ENCODE results near the gene CA12. TPM values are rescaled to one million over a fixed set of nuclear protein-coding genes. Genes with fewer than 3 reads are reported as not detected.

CA12 gene
- 10 to 100 TPM; 11.0 to 29.7 TPM for total RNA-seq
- polyA plus RNA-seq: 1 to 10 TPM; 2.7 to 4.5 TPM
- long read RNA-seq, donor 1, transcript CA12-202 (10 exons, 2,744 nt): major isoform, 23 of 120 reads
- long read RNA-seq, donor 1, partial matches to known transcripts: 83 of 120 reads
- long read RNA-seq, donor 1, other reads (novel, unspliced or antisense): 13 of 120 reads
- long read RNA-seq, donor 2, transcript CA12-202 (10 exons, 2,744 nt): major isoform, 7 of 51 reads
- long read RNA-seq, donor 2, partial matches to known transcripts: 30 of 51 reads
- long read RNA-seq, donor 2, other reads (novel, unspliced or antisense): 14 of 51 reads

DNA sequence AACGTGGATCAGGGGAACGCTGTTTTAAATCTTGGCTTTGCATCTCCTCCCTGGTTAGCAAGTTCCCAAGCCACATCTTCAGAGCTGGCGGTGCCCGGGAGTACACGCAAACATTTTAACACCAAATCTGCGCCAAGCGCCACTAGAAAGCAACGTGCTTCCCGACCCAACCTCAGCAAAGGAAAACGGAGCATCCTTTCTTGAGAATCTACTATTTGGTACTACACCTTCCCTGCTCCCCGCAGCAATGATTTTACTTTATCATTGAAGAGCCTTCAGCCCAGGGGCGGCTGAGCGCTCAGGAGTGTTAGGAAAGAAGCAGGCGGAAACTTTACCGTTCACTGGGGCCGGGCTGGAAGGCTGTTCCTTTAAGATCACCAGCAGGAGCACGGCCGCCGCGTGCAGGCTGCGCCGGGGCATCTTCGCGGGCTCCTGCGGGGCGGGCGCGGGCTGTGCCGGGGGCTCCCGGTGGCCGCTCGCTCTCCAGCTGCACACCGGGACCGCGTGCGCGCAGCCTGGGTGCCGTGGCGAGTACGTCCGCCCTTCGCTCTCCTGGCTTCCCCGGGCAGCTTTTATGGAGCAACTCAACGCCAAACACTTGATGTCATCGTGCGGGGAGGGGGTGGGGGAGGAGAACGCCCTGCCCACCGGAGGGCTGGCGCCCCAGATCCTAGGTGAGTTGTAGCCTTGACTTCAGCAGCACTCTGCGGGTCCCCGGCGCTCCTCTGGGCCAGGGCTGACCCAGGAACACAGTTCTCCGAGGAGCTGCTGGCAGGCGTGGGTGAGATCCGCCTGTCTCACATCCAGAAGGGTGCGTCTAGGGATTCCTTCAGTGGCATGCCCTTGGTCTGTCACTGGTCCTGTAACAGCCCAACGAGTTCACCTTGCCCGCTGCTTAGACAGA, at the start of gene CA12:
Gene CA12 (minus strand): TSS at position 546 of the 904 bp plus-strand sequence. CDS start 126 bp downstream, at position 420.
- intact Hi-C loops (cut with DNase I): no loop called here
- Histone ChIP-seq H3K4me1 (ENCODE audit: control insufficient read depth in 1 of 2, insufficient read depth in 2 of 2, low read length in 2 of 2) (no peaks in the 10 kb centered on the region), H3K27ac (ENCODE audit: low read depth in 1 of 2, low read length in 2 of 2) (no peak within 1 kb of the TSS), H3K4me3 (ENCODE audit: low read length in 2 of 2) (peak within 1 kb of the TSS; percentile 46 to 58), H3K36me3 (ENCODE audit: control insufficient read depth in 1 of 2, insufficient read depth in 2 of 2, low read length in 1 of 2) (no peaks in the 10 kb centered on the region), H3K27me3 (ENCODE audit: control insufficient read depth in 1 of 2, insufficient read depth in 2 of 2, low read length in 1 of 2) (no peaks in the 10 kb centered on the region), H3K9me3 (ENCODE audit: control insufficient read depth, low read length) (no peaks in the 10 kb centered on the region)
- DNase-seq (peak; percentile 58 to 81), ATAC-seq (ENCODE audit: low FRiP score) (peak; percentile 78)
- whole genome bisulfite sequencing, 2 donors: 1% methylated on average over 54 to 58 of the region's 58 CpGs

DNA sequence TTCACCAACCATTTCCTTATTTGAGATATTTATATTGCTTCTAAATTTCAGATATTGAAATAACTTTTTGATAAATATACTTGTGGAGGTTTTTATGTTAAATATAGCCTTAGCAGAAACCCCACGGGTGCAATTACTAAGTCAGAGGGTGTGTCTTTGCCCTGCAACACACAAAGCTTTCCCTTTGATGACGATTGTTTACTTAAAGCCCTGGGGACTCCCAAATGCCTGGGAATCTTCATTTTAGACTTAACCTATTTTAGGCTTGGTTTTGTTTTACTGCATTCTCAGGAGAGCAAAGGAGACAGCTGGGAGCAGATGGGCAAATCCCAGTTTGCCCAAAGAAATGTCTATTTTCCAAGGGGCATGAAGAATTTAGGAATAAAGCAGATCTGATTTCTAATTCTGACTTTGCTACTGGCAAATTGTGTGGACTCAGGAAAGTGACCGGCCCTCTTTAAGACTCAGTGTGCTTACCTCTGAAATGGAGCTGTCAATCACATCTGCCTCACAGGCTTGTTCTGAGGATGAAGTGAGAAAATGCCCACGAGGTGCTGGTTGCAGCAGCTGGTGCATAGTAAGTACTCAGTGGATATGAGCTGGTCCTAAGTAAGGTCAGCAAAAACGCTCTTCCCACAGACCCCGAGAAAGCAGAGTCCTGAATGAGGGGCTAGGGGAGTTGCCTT, 49.3 kb upstream of the CA12 start:
- Histone ChIP-seq H3K4me1 (ENCODE audit: control insufficient read depth in 1 of 2, insufficient read depth in 2 of 2, low read length in 2 of 2) (peaks cover 0 to 2% of the 10 kb centered on the region in 2 donors), H3K9me3 (ENCODE audit: control insufficient read depth, low read length) (no peaks in the 10 kb centered on the region), H3K27me3 (ENCODE audit: control insufficient read depth in 1 of 2, insufficient read depth in 2 of 2, low read length in 1 of 2) (no peaks in the 10 kb centered on the region), H3K4me3 (ENCODE audit: low read length in 2 of 2) (no peak overlapping the region), H3K36me3 (ENCODE audit: control insufficient read depth in 1 of 2, insufficient read depth in 2 of 2, low read length in 1 of 2) (no peaks in the 10 kb centered on the region), H3K27ac (ENCODE audit: low read depth in 1 of 2, low read length in 2 of 2) (no peak overlapping the region)
- intact Hi-C loops (cut with DNase I): no loop called here
- DNase-seq (no peak), ATAC-seq (ENCODE audit: low FRiP score) (no peak)
- WGBS, 2 donors: 51 to 55% methylated on average over 6 of the region's 6 CpGs

DNA sequence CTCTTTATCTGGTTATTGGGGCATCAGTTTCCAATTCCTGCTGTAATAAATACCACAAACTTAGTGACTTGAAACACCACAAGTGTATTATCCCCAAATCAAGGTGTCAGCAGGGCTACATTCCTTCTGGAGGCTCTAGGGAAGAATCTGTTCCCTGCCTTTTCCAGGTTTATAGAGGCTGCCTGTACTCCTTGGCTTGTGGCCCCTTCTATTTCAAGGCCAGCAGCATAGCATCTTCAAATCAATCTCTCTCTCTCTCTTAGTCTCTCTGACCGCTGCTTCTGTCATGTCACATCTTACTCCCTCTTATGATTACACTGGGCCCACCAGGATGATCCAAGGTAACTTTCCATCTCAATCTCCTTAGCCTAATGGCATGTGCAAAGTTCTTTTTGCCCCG, 44.9 kb upstream of the CA12 start:
- Histone ChIP-seq H3K4me3 (ENCODE audit: low read length in 2 of 2) (no peak overlapping the region), H3K27ac (ENCODE audit: low read depth in 1 of 2, low read length in 2 of 2) (no peak overlapping the region), H3K9me3 (ENCODE audit: control insufficient read depth, low read length) (no peaks in the 10 kb centered on the region), H3K4me1 (ENCODE audit: control insufficient read depth in 1 of 2, insufficient read depth in 2 of 2, low read length in 2 of 2) (peaks cover 0 to 2% of the 10 kb centered on the region in 2 donors), H3K27me3 (ENCODE audit: control insufficient read depth in 1 of 2, insufficient read depth in 2 of 2, low read length in 1 of 2) (no peaks in the 10 kb centered on the region), H3K36me3 (ENCODE audit: control insufficient read depth in 1 of 2, insufficient read depth in 2 of 2, low read length in 1 of 2) (no peaks in the 10 kb centered on the region)
- WGBS, 2 donors: 92 to 100% methylated on average over 2 of the region's 2 CpGs
- ATAC-seq (ENCODE audit: low FRiP score) (no peak), DNase-seq (no peak)
- intact Hi-C loops (cut with DNase I): no loop called here

DNA sequence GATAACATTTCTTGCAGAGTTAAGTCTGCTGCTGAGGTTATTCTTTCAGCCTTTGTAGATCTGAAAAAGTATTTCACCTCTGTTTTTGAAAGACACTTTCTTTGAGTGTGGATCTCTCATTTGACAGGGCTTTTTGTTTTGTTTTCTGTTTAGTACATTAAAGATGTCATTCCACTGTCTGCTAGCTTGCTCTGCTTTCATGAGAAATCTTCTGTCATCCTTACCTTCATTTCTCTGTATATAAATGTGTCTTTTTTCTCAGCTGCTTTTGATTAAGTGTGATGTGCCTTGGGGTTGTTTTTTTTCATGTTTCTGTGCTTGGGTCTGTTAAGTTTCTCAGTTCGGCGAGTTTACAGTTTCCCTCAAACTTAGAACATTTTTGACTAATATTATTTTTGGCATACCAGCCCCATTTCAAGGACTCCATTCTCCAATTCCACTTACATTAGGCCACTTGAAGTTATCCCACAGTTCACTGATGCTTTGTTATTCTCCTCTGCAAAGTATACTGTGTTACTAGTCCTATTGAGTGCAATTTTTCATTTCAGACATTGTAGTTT, 43.9 kb upstream of the CA12 start:
- Histone ChIP-seq H3K27ac (ENCODE audit: low read depth in 1 of 2, low read length in 2 of 2) (no peak overlapping the region), H3K36me3 (ENCODE audit: control insufficient read depth in 1 of 2, insufficient read depth in 2 of 2, low read length in 1 of 2) (no peaks in the 10 kb centered on the region), H3K4me1 (ENCODE audit: control insufficient read depth in 1 of 2, insufficient read depth in 2 of 2, low read length in 2 of 2) (peaks cover 0 to 2% of the 10 kb centered on the region in 2 donors), H3K27me3 (ENCODE audit: control insufficient read depth in 1 of 2, insufficient read depth in 2 of 2, low read length in 1 of 2) (no peaks in the 10 kb centered on the region), H3K4me3 (ENCODE audit: low read length in 2 of 2) (no peak overlapping the region), H3K9me3 (ENCODE audit: control insufficient read depth, low read length) (no peaks in the 10 kb centered on the region)
- DNase-seq (no peak), ATAC-seq (ENCODE audit: low FRiP score) (no peak)
- 0 to 7% methylated on average over 2 of the region's 2 CpGs for WGBS, 2 donors
- intact Hi-C loops (cut with DNase I): no loop called here

DNA sequence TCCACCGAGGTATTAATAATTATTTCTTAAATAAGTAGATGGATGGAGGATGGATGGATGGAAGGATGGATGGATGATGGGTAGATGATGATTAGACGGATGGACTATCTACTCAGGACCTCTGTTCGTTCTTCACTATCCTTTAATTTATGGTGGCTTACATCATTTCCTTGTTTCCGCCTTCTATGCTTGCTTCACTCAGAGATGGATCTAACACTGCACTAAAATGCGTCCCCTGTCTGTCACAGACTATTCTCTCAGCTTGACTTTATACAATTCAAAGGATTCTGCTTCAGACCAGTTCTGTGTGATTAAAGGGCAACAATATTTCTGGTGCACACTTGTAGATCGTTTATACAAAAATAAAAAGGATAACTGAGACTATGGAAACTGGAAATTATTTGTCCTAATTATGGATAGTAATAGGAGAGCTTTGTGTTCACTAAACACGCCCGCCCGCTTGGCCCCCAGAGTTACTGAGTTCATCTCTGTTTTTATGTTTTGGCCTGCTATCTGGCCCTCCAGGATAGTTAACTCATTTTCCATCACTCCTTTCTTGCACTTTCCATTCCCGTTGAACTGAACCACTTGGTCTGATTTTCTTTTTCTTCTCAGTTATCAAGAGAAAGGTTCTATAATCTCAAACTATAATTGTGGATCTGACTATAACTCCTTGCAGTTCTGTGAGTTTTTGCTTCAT, 41.4 kb upstream of the CA12 start:
- H3K27me3 ChIP-seq (ENCODE audit: control insufficient read depth in 1 of 2, insufficient read depth in 2 of 2, low read length in 1 of 2): no peaks in the 10 kb centered on the region
- H3K4me3 ChIP-seq (ENCODE audit: low read length in 2 of 2): no peak overlapping the region
- intact Hi-C loops (cut with DNase I): no loop called here
- H3K36me3 ChIP-seq (ENCODE audit: control insufficient read depth in 1 of 2, insufficient read depth in 2 of 2, low read length in 1 of 2): no peaks in the 10 kb centered on the region
- 79 to 87% methylated on average over 10 of the region's 10 CpGs for WGBS, 2 donors
- H3K9me3 ChIP-seq (ENCODE audit: control insufficient read depth, low read length): no peaks in the 10 kb centered on the region
- H3K27ac ChIP-seq (ENCODE audit: low read depth in 1 of 2, low read length in 2 of 2): no peak overlapping the region
- ATAC-seq (ENCODE audit: low FRiP score) (no peak), DNase-seq (no peak)
- peaks cover 0 to 2% of the 10 kb centered on the region in 2 donors for H3K4me1 ChIP-seq (ENCODE audit: control insufficient read depth in 1 of 2, insufficient read depth in 2 of 2, low read length in 2 of 2)

DNA sequence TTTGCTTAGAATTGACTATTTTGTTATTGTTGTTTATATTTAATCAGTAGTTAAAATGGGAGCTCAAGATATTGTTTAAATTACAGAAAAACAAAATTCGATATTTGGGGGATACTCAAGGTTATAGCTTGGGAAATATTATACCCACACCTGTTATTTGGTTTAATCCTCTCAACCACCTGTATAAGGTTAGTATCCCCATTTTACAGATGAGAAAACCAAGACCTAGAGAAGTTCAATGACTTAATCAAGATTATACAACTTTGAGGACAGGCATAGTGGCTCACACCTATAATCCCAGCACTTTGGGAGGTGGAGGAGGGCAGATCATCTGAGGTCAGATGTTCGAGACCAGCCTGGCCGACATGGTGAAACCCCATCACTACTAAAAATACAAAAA, 39.8 kb upstream of the CA12 start:
- no peak for ATAC-seq (ENCODE audit: low FRiP score)
- WGBS, 2 donors: 89 to 93% methylated on average over 3 of the region's 3 CpGs

DNA sequence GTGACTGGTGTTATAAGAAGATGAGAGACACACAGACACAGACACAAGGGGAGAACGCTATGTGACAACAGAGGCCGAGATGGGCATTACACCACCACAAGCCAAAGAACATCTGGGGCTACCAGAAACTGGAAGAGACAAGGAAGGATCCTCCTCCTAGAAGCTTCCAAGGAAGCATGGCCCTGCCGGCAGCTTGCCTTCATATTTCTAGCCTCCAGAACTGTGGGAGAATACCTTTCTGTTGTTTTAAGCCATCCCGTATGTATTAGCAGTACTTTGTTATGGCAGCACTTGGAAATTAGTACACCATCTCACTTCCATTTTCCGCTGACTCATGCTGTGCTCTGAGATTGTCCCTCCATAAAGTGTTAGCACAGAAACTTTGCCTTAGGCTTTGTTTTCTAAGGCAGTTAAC, 38.7 kb upstream of the CA12 start:
- no peaks in the 10 kb centered on the region for H3K36me3 ChIP-seq (ENCODE audit: control insufficient read depth in 1 of 2, insufficient read depth in 2 of 2, low read length in 1 of 2)
- no peak for DNase-seq
- ATAC-seq (ENCODE audit: low FRiP score): no peak
- 83 to 85% methylated on average over 5 of the region's 5 CpGs for WGBS, 2 donors
- H3K27me3 ChIP-seq (ENCODE audit: control insufficient read depth in 1 of 2, insufficient read depth in 2 of 2, low read length in 1 of 2): no peaks in the 10 kb centered on the region
- intact Hi-C loops (cut with DNase I): no loop called here
- no peak overlapping the region for H3K4me3 ChIP-seq (ENCODE audit: low read length in 2 of 2)
- no peaks in the 10 kb centered on the region for H3K9me3 ChIP-seq (ENCODE audit: control insufficient read depth, low read length)
- no peaks in the 10 kb centered on the region for H3K4me1 ChIP-seq (ENCODE audit: control insufficient read depth in 1 of 2, insufficient read depth in 2 of 2, low read length in 2 of 2)
- H3K27ac ChIP-seq (ENCODE audit: low read depth in 1 of 2, low read length in 2 of 2): no peak overlapping the region

More for the DNA sequence above, 39.8 kb upstream of the CA12 start:
- H3K4me3 ChIP-seq (ENCODE audit: low read length in 2 of 2): no peak overlapping the region
- H3K36me3 ChIP-seq (ENCODE audit: control insufficient read depth in 1 of 2, insufficient read depth in 2 of 2, low read length in 1 of 2): no peaks in the 10 kb centered on the region
- no peaks in the 10 kb centered on the region for H3K4me1 ChIP-seq (ENCODE audit: control insufficient read depth in 1 of 2, insufficient read depth in 2 of 2, low read length in 2 of 2)
- H3K9me3 ChIP-seq (ENCODE audit: control insufficient read depth, low read length): no peaks in the 10 kb centered on the region
- no peak for DNase-seq
- H3K27me3 ChIP-seq (ENCODE audit: control insufficient read depth in 1 of 2, insufficient read depth in 2 of 2, low read length in 1 of 2): no peaks in the 10 kb centered on the region
- intact Hi-C loops (cut with DNase I): no loop called here
- no peak overlapping the region for H3K27ac ChIP-seq (ENCODE audit: low read depth in 1 of 2, low read length in 2 of 2)

DNA sequence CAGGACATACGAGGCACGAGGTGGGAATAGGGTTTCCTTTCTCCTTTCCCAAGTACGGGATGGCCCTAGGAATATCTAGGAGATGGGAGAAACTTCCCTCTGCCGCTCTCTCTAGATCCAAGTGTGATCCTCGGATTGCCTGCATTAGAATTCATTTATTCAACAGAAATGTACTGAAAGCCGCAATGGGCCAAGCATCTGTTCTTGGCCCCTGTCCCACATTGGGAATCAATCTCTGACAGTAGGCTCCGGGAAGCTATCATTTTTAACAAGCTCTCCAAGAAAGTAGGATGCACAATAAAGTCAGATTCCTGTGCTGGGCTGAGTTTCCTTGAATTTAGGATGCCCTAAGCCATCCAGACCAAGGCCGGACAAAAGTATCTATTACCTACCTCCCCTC, 37.2 kb upstream of the CA12 start:
- DNase-seq: no peak
- ATAC-seq (ENCODE audit: low FRiP score): no peak
- 83 to 85% methylated on average over 8 of the region's 8 CpGs for WGBS, 2 donors
- H3K27ac ChIP-seq (ENCODE audit: low read depth in 1 of 2, low read length in 2 of 2): no peak overlapping the region
- intact Hi-C loops (cut with DNase I): no loop called here
- no peaks in the 10 kb centered on the region for H3K27me3 ChIP-seq (ENCODE audit: control insufficient read depth in 1 of 2, insufficient read depth in 2 of 2, low read length in 1 of 2)
- H3K9me3 ChIP-seq (ENCODE audit: control insufficient read depth, low read length): no peaks in the 10 kb centered on the region
- H3K4me3 ChIP-seq (ENCODE audit: low read length in 2 of 2): no peak overlapping the region
- H3K36me3 ChIP-seq (ENCODE audit: control insufficient read depth in 1 of 2, insufficient read depth in 2 of 2, low read length in 1 of 2): no peaks in the 10 kb centered on the region
- no peaks in the 10 kb centered on the region for H3K4me1 ChIP-seq (ENCODE audit: control insufficient read depth in 1 of 2, insufficient read depth in 2 of 2, low read length in 2 of 2)
